ENCODE data around the gene ATP11B. TPM values are rescaled to one million over a fixed set of nuclear protein-coding genes. Genes with fewer than 3 reads are reported as not detected.

The ATP11B gene
- total and polyA plus RNA-seq, 2 of the 8 experiments (the other 6 are each of a cell fraction or from before 2014, with no cell fraction given), result 5.1 to 26.5 TPM

GRCh38 chr3:182957676-182958266 lies 164.5 kb downstream of the ATP11B start:
- H3K4me1 ChIP-seq (replicated peaks in 1 of 4; ENCODE audit: control insufficient read depth in 3 of 4, insufficient read depth in 4 of 4, low read length in 3 of 4), result peaks cover 0 to 4% (median 3%) of the 10 kb centered on the region in 4 experiments; a peak in 4 of 7 replicates
- ChIA-PET POLR2A (ENCODE audit: partially characterized antibody) (no interaction called here), CTCF (ENCODE audit: partially characterized antibody) (interaction anchor here (1.3 kb wide), 1 partner anchor 12 kb away, joined by 4 read pairs; no protein-coding TSS in a partner anchor)
- H3K4me2 ChIP-seq (ENCODE audit: insufficient read depth in 1 of 2, low read depth in 2 of 2, low read length in 2 of 2), result no peak overlapping the region
- H3K9ac ChIP-seq (replicated peaks in 1 of 4; ENCODE audit: extremely low read depth in 1 of 4, low read depth in 3 of 4, low read length in 3 of 4), result no peak overlapping the region
- no peak overlapping the region for H3K23ac ChIP-seq (ENCODE audit: insufficient read length)
- H3K27ac ChIP-seq (ENCODE audit: low read depth, low read length), result no peak overlapping the region
- no peak overlapping the region for H4K5ac ChIP-seq (ENCODE audit: insufficient read length, low read depth, low read length)
- no peak overlapping the region for H3K18ac ChIP-seq (ENCODE audit: extremely low read depth, low read length)
- no peak overlapping the region for H3K56ac ChIP-seq (replicated peaks; ENCODE audit: insufficient read length, low read depth, low read length)
- DNase-seq (ENCODE audit: low read depth in 1 of 2, low spot score in 2 of 2), result no peak
- H2BK120ac ChIP-seq (replicated peaks; ENCODE audit: low read depth, low read length), result no peak overlapping the region
- no peaks in the 10 kb centered on the region for H3K27me3 ChIP-seq (replicated peaks in 1 of 4; ENCODE audit: control insufficient read depth in 3 of 4, extremely low read depth in 1 of 4, insufficient read depth in 3 of 4, low read length in 3 of 4)
- no peaks in the 10 kb centered on the region for H4K20me1 ChIP-seq (replicated peaks in 1 of 2; ENCODE audit: control insufficient read depth in 1 of 2, insufficient read depth in 2 of 2, low read length in 2 of 2)
- no peak overlapping the region for H2BK5ac ChIP-seq (ENCODE audit: low read depth, low read length)
- H2BK12ac ChIP-seq (ENCODE audit: low read depth, low read length), result no peak overlapping the region
- H4K91ac ChIP-seq (replicated peaks; ENCODE audit: insufficient read length, low read length), result no peak overlapping the region
- H2BK20ac ChIP-seq (ENCODE audit: low read length), result no peak overlapping the region
- no peaks in the 10 kb centered on the region for H3K23me2 ChIP-seq (ENCODE audit: low read depth, low read length)
- no peak overlapping the region for H3K14ac ChIP-seq (ENCODE audit: insufficient read length)
- 95% methylated on average over 4 of the region's 4 CpGs; no CpG with 5 or more reads in 1 of the 2 experiments for WGBS, 2 experiments (ENCODE audit: extremely low coverage in 1 of 2, insufficient coverage in 1 of 2, insufficient read length in 1 of 2, insufficient replicate concordance in 2 of 2, low coverage in 1 of 2, low lambda C conversion rate in 2 of 2, missing lambda C conversion rate in 1 of 2)
- H3K79me1 ChIP-seq (ENCODE audit: low read depth, low read length), result no peaks in the 10 kb centered on the region
- peaks cover 0 to 3% of the 10 kb centered on the region in 2 experiments; a peak in 1 of 4 replicates for H3K9me3 ChIP-seq (ENCODE audit: insufficient read depth in 2 of 2, low read depth in 1 of 2, low read length in 1 of 2)
- H3K36me3 ChIP-seq (ENCODE audit: control insufficient read depth in 2 of 4, insufficient read depth in 4 of 4, low read length in 3 of 4), result peaks cover 0 to 31% (median 1%) of the 10 kb centered on the region in 4 experiments; a peak in 5 of 8 replicates
- H2AFZ ChIP-seq (ENCODE audit: low read length), result no peak overlapping the region
- no peak overlapping the region for H3K4ac ChIP-seq (replicated peaks; ENCODE audit: insufficient read length, low read depth, low read length)
- no peak for FAIRE-seq
- no peak overlapping the region for H2BK15ac ChIP-seq (ENCODE audit: low read length)
- H2AK5ac ChIP-seq (ENCODE audit: low read depth, low read length), result no peak overlapping the region
- H4K8ac ChIP-seq (ENCODE audit: extremely low read depth, insufficient read depth, low read length), result no peak overlapping the region
- H3K79me2 ChIP-seq (ENCODE audit: control insufficient read depth in 1 of 2, insufficient read depth in 2 of 2, low read length in 2 of 2), result 0 out of 4 replicates have a peak, but pooled peaks cover 0 to 4% of the 10 kb centered on the region in 2 experiments
- no peak overlapping the region for H3K4me3 ChIP-seq (ENCODE audit: extremely low read depth in 1 of 4, insufficient read depth in 2 of 4, low read depth in 3 of 4, low read length in 4 of 4)
- TF ChIP-seq NANOG (IDR thresholded peaks at IDR 0.05; ENCODE audit: insufficient read depth, low read depth, low read length, poor library complexity, severe bottlenecking) (no peak), CTCF (IDR thresholded peaks at IDR 0.05; ENCODE audit: control extremely low read depth in 1 of 3, insufficient read depth in 1 of 3, low read depth in 1 of 3, low read length in 3 of 3) (no peak), KDM5A (IDR thresholded peaks at IDR 0.05; ENCODE audit: low read length) (no peak), CHD2 (IDR thresholded peaks at IDR 0.05; ENCODE audit: low read length) (no peak), SP4 (IDR thresholded peaks at IDR 0.05; ENCODE audit: low read length) (no peak), CHD1 (IDR thresholded peaks at IDR 0.05; ENCODE audit: low read depth, low read length) (no peak), TAF7 (optimal IDR thresholded peaks at IDR 0.05; ENCODE audit: borderline replicate concordance, low read depth, low read length) (no peak), MAX (IDR thresholded peaks at IDR 0.05) (no peak), EZH2 (IDR thresholded peaks at IDR 0.05; ENCODE audit: low read depth, low read length, severe bottlenecking) (no peak), EGR1 (IDR thresholded peaks at IDR 0.05; ENCODE audit: borderline replicate concordance, low read depth, low read length) (no peak), SP2 (IDR thresholded peaks at IDR 0.05; ENCODE audit: low read length) (no peak)

All from H1 (cell line).